T-cell (primary cell): ENCODE results near the gene CLRN2. TPM values are rescaled to one million over a fixed set of nuclear protein-coding genes. Genes with fewer than 3 reads are reported as not detected.
A peak's percentile ranks its signal among the peaks of the same experiment; 100 is the strongest.

Experiments used
- ATAC-seq, 4 experiments: fragments of 200-7000 bp in 3 of 4; fragments of 150-1000 bp in 1 of 4; cut with Tn5 transposase; replicated peaks in 1 of 4; 1 replicate in 3 of 4; 2 replicates in 1 of 4; pipeline ENCODE4 v1.10.0; 2021; ENCODE audit warnings: moderate library complexity in 3 of 4, mild to moderate bottlenecking in 2 of 4, moderate number of reproducible peaks in 1 of 4
- CTCF ChIA-PET, 2 donors: fragments of 300-600 bp; sonication (Branson Sonifier 250); formaldehyde crosslinking; loops; one replicate each; lab custom pipeline; 2022; ENCODE audit warnings: antibody characterized with exemption in 2 of 2; lab: Charles Lee
- POLR2A ChIA-PET, 2 donors: fragments of 300-600 bp; sonication (Branson Sonifier 250); formaldehyde crosslinking; loops; one replicate each; lab custom pipeline; 2022; ENCODE audit warnings: antibody characterized with exemption in 2 of 2; lab: Charles Lee
- DNase-seq, 35 experiments: peaks; one replicate each; pipeline versions ENCODE4 v3.0.0 to v3.0.0-alpha.2; 2013 to 2023
- H3K27ac ChIP-seq: one replicate; pipeline ENCODE4 v1.5.1; 2013; ENCODE audit warnings: low read length
- H3K27me3 ChIP-seq, 2 experiments: replicated peaks in 1 of 2; 1 replicate in 1 of 2; 2 replicates in 1 of 2; pipeline versions ENCODE4 v1.6.1 to v1.7.0; 2013; ENCODE audit warnings: low read length in 1 of 2, mixed read lengths in 1 of 2; ENCODE audit not compliant: control insufficient read depth in 2 of 2, insufficient read depth in 2 of 2; ENCODE audit errors: extremely low read depth in 1 of 2
- H3K36me3 ChIP-seq, 2 donors: 1 replicate in 1 of 2; 2 replicates in 1 of 2; pipeline versions ENCODE4 v1.6.1 to v1.7.0; 2013; ENCODE audit warnings: low read length in 1 of 2; ENCODE audit not compliant: control insufficient read depth in 2 of 2, insufficient read depth in 1 of 2; ENCODE audit errors: extremely low read depth in 1 of 2
- H3K4me1 ChIP-seq, 2 experiments: 1 replicate in 1 of 2; 2 replicates in 1 of 2; pipeline versions ENCODE4 v1.6.1 to v1.7.0; 2013; ENCODE audit warnings: low read length in 2 of 2, mixed read lengths in 1 of 2; ENCODE audit not compliant: insufficient read depth in 2 of 2, control insufficient read depth in 1 of 2; ENCODE audit errors: extremely low read depth in 1 of 2
- H3K4me3 ChIP-seq, 2 donors: 1 replicate in 1 of 2; 2 replicates in 1 of 2; pipeline versions ENCODE4 v1.5.1 to v1.7.0; 2013; ENCODE audit warnings: mild to moderate bottlenecking in 2 of 2, low read length in 1 of 2, moderate library complexity in 1 of 2; ENCODE audit not compliant: control insufficient read depth in 1 of 2; ENCODE audit errors: extremely low read depth in 1 of 2
- H3K9me3 ChIP-seq: 2 replicates; pipeline ENCODE4 v1.7.0; 2013
- H3K27ac Mint-ChIP-seq, 2 donors: one replicate each; pipeline ENCODE4 v1.8.0; 2020 to 2021; ENCODE audit warnings: mild to moderate bottlenecking in 2 of 2, mixed read lengths in 2 of 2
- H3K27me3 Mint-ChIP-seq, 2 donors: one replicate each; pipeline ENCODE4 v1.8.0; 2021 to 2022; ENCODE audit warnings: mixed read lengths in 2 of 2
- H3K36me3 Mint-ChIP-seq: one replicate; pipeline ENCODE4 v1.8.0; 2021; ENCODE audit warnings: mixed read lengths
- H3K4me1 Mint-ChIP-seq, 3 donors: one replicate each; pipeline ENCODE4 v1.8.0; 2020 to 2022; ENCODE audit warnings: mixed read lengths in 3 of 3, mild to moderate bottlenecking in 1 of 3
- H3K4me3 Mint-ChIP-seq, 3 donors: one replicate each; pipeline ENCODE4 v1.8.0; 2020 to 2022; ENCODE audit warnings: mild to moderate bottlenecking in 3 of 3, mixed read lengths in 3 of 3, moderate library complexity in 3 of 3
- H3K9me3 Mint-ChIP-seq, 3 donors: one replicate each; pipeline ENCODE4 v1.8.0; 2020 to 2022; ENCODE audit warnings: mixed read lengths in 3 of 3
- WGBS: methylation state at CpG from one replicate; pipeline ENCODE4 v1.1.5; 2013; ENCODE audit warnings: missing lambda C conversion rate; ENCODE audit not compliant: insufficient coverage; 5-methylcytosine and 5-hydroxymethylcytosine counted together
- total RNA-seq, 35 experiments: library from RNA in 6 of 35; stranded (reverse) in 6 of 35; fragments of 120-200 nt in 1 of 35; gene quantifications; one replicate each; pipeline versions ENCODE4 v1.2.1 to v1.2.4 and lab custom pipeline; 2013 to 2026

Gene CLRN2
- total RNA-seq, 5 donors from 2014 or later (not counting 1 experiment from before 2014, with no cell fraction given): not detected

- ATAC-seq: no peak
- POLR2A ChIA-PET: no interaction called here
These were observed 34.6 kb upstream of the CLRN2 start for GRCh38 chr4:17480210-17480927.

GRCh38 chr4:17480955-17481354 is 34.0 kb upstream of the CLRN2 start:
- Histone ChIP-seq H3K36me3 (peaks cover 0 to 11% of the 10 kb centered on the region in 2 donors), H3K27me3 (no peaks in the 10 kb centered on the region), H3K9me3 (no peaks in the 10 kb centered on the region), H3K4me1 (no peaks in the 10 kb centered on the region), H3K27ac (no peak overlapping the region), H3K4me3 (no peak overlapping the region)
- H3K4me3 Mint-ChIP-seq: no peak overlapping the region
- WGBS: 96% methylated on average over 2 of the region's 2 CpGs
- ATAC-seq: no peak
- ChIA-PET POLR2A (no interaction called here), CTCF (interaction anchor here in 1 of 2 donors (0.6 kb wide), 1 partner anchor 28 kb away, joined by 4 read pairs; no protein-coding TSS in a partner anchor)
- H3K4me1 Mint-ChIP-seq: peaks cover 0 to 2% (median 0%) of the 10 kb centered on the region in 3 donors
- no peaks in the 10 kb centered on the region for H3K9me3 Mint-ChIP-seq
- no peak for DNase-seq
- peaks cover 19% of the 10 kb centered on the region for H3K36me3 Mint-ChIP-seq
- no peak overlapping the region for H3K27ac Mint-ChIP-seq
- no peaks in the 10 kb centered on the region for H3K27me3 Mint-ChIP-seq

More at GRCh38 chr4:17480210-17480927, 34.6 kb upstream of the CLRN2 start:
- no peaks in the 10 kb centered on the region for H3K9me3 ChIP-seq
- WGBS: 100% methylated on average over 2 of the region's 7 CpGs
- H3K4me1 Mint-ChIP-seq: peaks cover 0 to 2% (median 0%) of the 10 kb centered on the region in 3 donors
- CTCF ChIA-PET: interaction anchor here in 1 of 2 donors (0.6 kb wide), 2 partner anchors 28 to 38 kb away, joined by 4 read pairs; no protein-coding TSS in a partner anchor
- peaks cover 17% of the 10 kb centered on the region for H3K36me3 Mint-ChIP-seq
- H3K36me3 ChIP-seq: peaks cover 0 to 11% of the 10 kb centered on the region in 2 donors
- no peaks in the 10 kb centered on the region for H3K27me3 Mint-ChIP-seq
- H3K27ac ChIP-seq: no peak overlapping the region
- H3K9me3 Mint-ChIP-seq: no peaks in the 10 kb centered on the region
- no peaks in the 10 kb centered on the region for H3K4me1 ChIP-seq
- DNase-seq: no peak
- H3K27ac Mint-ChIP-seq: no peak overlapping the region
- no peak overlapping the region for H3K4me3 ChIP-seq
- no peaks in the 10 kb centered on the region for H3K27me3 ChIP-seq
- H3K4me3 Mint-ChIP-seq: no peak overlapping the region

GRCh38 chr4:17482716-17483115 is 32.2 kb upstream of the CLRN2 start:
- H3K4me3 ChIP-seq: no peak overlapping the region
- no peak overlapping the region for H3K27ac Mint-ChIP-seq
- no peaks in the 10 kb centered on the region for H3K27me3 ChIP-seq
- WGBS: no CpG with 5 or more reads among the region's 2 CpGs
- ATAC-seq: no peak
- no peak for DNase-seq
- peaks cover 29% of the 10 kb centered on the region for H3K36me3 Mint-ChIP-seq
- peaks cover 8 to 24% of the 10 kb centered on the region in 2 donors for H3K36me3 ChIP-seq
- H3K9me3 Mint-ChIP-seq: no peaks in the 10 kb centered on the region
- no peak overlapping the region for H3K27ac ChIP-seq
- no peaks in the 10 kb centered on the region for H3K4me1 Mint-ChIP-seq
- H3K27me3 Mint-ChIP-seq: no peaks in the 10 kb centered on the region
- no peak overlapping the region for H3K4me3 Mint-ChIP-seq
- CTCF ChIA-PET: no interaction called here
- H3K4me1 ChIP-seq: no peaks in the 10 kb centered on the region
- H3K9me3 ChIP-seq: no peaks in the 10 kb centered on the region
- POLR2A ChIA-PET: no interaction called here

GRCh38 chr4:17489123-17489522 is 25.8 kb upstream of the CLRN2 start:
- no peaks in the 10 kb centered on the region for H3K9me3 Mint-ChIP-seq
- CTCF ChIA-PET: no interaction called here
- ATAC-seq: no peak
- H3K4me1 ChIP-seq: no peaks in the 10 kb centered on the region
- POLR2A ChIA-PET: no interaction called here
- H3K36me3 Mint-ChIP-seq: peaks cover 58% of the 10 kb centered on the region
- H3K36me3 ChIP-seq: peaks cover 8 to 49% of the 10 kb centered on the region in 2 donors
- no CpG with 5 or more reads among the region's 5 CpGs for WGBS
- DNase-seq: no peak
- H3K4me3 ChIP-seq: no peak overlapping the region
- H3K9me3 ChIP-seq: no peaks in the 10 kb centered on the region
- H3K4me1 Mint-ChIP-seq: no peaks in the 10 kb centered on the region
- H3K4me3 Mint-ChIP-seq: no peak overlapping the region
- H3K27ac Mint-ChIP-seq: peak overlapping the region in 1 of 2 donors; percentile 13
- H3K27me3 Mint-ChIP-seq: no peaks in the 10 kb centered on the region
- no peaks in the 10 kb centered on the region for H3K27me3 ChIP-seq
- no peak overlapping the region for H3K27ac ChIP-seq

- Histone ChIP-seq H3K9me3 (no peaks in the 10 kb centered on the region), H3K27me3 (no peaks in the 10 kb centered on the region), H3K27ac (no peak overlapping the region), H3K36me3 (peaks cover 10 to 53% of the 10 kb centered on the region in 2 donors), H3K4me1 (no peaks in the 10 kb centered on the region), H3K4me3 (no peak overlapping the region)
- ATAC-seq (no peak), DNase-seq (no peak)
- Mint-ChIP-seq H3K4me3 (no peak overlapping the region), H3K9me3 (no peaks in the 10 kb centered on the region), H3K4me1 (peaks cover 0 to 3% (median 2%) of the 10 kb centered on the region in 3 donors), H3K27ac (no peak overlapping the region), H3K27me3 (no peaks in the 10 kb centered on the region), H3K36me3 (peaks cover 59% of the 10 kb centered on the region)
- ChIA-PET POLR2A (no interaction called here), CTCF (interaction anchor here in 1 of 2 donors (0.6 kb wide), 1 partner anchor 42 kb away, joined by 4 read pairs; no protein-coding TSS in a partner anchor)
- WGBS: 91% methylated on average over 6 of the region's 8 CpGs
These were observed 25.2 kb upstream of the CLRN2 start for GRCh38 chr4:17489721-17490120.

GRCh38 chr4:17490575-17491059 is 24.3 kb upstream of the CLRN2 start:
- WGBS: 92% methylated on average over 4 of the region's 6 CpGs
- H3K9me3 Mint-ChIP-seq: no peaks in the 10 kb centered on the region
- peaks cover 50% of the 10 kb centered on the region for H3K36me3 Mint-ChIP-seq
- H3K27me3 ChIP-seq: no peaks in the 10 kb centered on the region
- H3K27ac Mint-ChIP-seq: no peak overlapping the region
- H3K4me1 Mint-ChIP-seq: peaks cover 0 to 3% (median 2%) of the 10 kb centered on the region in 3 donors
- POLR2A ChIA-PET: no interaction called here
- H3K27ac ChIP-seq: no peak overlapping the region
- H3K9me3 ChIP-seq: no peaks in the 10 kb centered on the region
- CTCF ChIA-PET: no interaction called here
- H3K4me3 Mint-ChIP-seq: no peak overlapping the region
- ATAC-seq: no peak
- peaks cover 16 to 62% of the 10 kb centered on the region in 2 donors for H3K36me3 ChIP-seq
- DNase-seq: no peak
- H3K4me3 ChIP-seq: no peak overlapping the region
- H3K27me3 Mint-ChIP-seq: no peaks in the 10 kb centered on the region
- H3K4me1 ChIP-seq: no peaks in the 10 kb centered on the region
